22Rv1 (cell line): Measurements from ENCODE around the gene TCEAL1.

Source experiments
- ZFX ChIP-seq: fragments of 450-650 bp; IDR thresholded peaks from 2 replicates; pipeline ENCODE4 v1.6.1; 2017; ENCODE audit warnings: antibody characterized with exemption, borderline replicate concordance
- TF ChIP-seq, protein P1 (sequence below): fragments of 450-650 bp; IDR thresholded peaks from 2 replicates; pipeline ENCODE4 v1.5.1; 2017; ENCODE audit warnings: mild to moderate bottlenecking

GRCh38 chrX:103651151-103651773, 22.5 kb downstream of the TCEAL1 start:
- TF ChIP-seq, protein P1, sequence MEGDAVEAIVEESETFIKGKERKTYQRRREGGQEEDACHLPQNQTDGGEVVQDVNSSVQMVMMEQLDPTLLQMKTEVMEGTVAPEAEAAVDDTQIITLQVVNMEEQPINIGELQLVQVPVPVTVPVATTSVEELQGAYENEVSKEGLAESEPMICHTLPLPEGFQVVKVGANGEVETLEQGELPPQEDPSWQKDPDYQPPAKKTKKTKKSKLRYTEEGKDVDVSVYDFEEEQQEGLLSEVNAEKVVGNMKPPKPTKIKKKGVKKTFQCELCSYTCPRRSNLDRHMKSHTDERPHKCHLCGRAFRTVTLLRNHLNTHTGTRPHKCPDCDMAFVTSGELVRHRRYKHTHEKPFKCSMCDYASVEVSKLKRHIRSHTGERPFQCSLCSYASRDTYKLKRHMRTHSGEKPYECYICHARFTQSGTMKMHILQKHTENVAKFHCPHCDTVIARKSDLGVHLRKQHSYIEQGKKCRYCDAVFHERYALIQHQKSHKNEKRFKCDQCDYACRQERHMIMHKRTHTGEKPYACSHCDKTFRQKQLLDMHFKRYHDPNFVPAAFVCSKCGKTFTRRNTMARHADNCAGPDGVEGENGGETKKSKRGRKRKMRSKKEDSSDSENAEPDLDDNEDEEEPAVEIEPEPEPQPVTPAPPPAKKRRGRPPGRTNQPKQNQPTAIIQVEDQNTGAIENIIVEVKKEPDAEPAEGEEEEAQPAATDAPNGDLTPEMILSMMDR: no peak
- no peak for TF ChIP-seq ZFX
